Fibroblast of skin of abdomen (primary cell): ENCODE data around the gene UHRF1.
"Not testable (repeated sequence)": the region's sequence is repeated elsewhere in the genome, so short reads cannot be mapped to it uniquely, and the experiment has no call there.

Experiments used
- DNase-seq: peaks from one replicate; pipeline ENCODE4 v3.0.0-alpha.2; 2013

Gene UHRF1

GRCh38 chr19:4900879-4901278 lies 8.4 kb upstream of the UHRF1 start:
- DNase-seq = not testable (repeated sequence)

DNA sequence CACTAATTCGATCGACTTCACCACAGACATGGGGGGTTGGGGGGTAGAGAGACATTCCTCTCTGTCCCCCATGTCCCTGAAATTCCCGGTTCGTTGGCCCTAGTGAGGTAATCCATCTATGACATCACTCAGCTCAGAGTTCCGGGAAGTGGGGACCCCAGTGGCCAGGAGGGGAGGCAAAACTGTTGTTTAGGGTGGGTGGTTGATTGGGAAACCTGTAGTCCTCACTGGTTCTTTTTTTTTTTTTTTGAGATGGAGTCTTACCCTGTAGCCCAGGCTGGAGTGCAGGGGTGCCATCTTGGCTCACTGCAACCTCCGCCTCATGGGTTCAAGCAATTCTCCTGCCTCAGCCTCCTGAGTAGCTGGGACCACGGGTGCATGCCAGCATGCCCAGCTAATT lies 6.5 kb upstream of the UHRF1 start, which contains the start of gene ARRDC5:
TSS of gene ARRDC5 (minus strand) at position 101 of the 400 bp plus-strand sequence. CDS start at position 30, 71 bp downstream.
- no peak for DNase-seq

- no peak for DNase-seq
Measured at GRCh38 chr19:4904481-4904880, 4.8 kb upstream of the UHRF1 start.

GRCh38 chr19:4906963-4907362 lies 2.3 kb upstream of the UHRF1 start:
- no peak for DNase-seq

GRCh38 chr19:4908360-4908759 lies 941 bp upstream of the UHRF1 start:
- DNase-seq = no peak

GRCh38 chr19:4908781-4909155 lies 533 bp upstream of the UHRF1 start:
- DNase-seq = no peak

GRCh38 chr19:4909897-4910593 lies 744 bp downstream of the UHRF1 start:
- DNase-seq = peak; percentile 91

GRCh38 chr19:4910594-4911281 lies 1.4 kb downstream of the UHRF1 start:
- DNase-seq = peak; percentile 88

DNA sequence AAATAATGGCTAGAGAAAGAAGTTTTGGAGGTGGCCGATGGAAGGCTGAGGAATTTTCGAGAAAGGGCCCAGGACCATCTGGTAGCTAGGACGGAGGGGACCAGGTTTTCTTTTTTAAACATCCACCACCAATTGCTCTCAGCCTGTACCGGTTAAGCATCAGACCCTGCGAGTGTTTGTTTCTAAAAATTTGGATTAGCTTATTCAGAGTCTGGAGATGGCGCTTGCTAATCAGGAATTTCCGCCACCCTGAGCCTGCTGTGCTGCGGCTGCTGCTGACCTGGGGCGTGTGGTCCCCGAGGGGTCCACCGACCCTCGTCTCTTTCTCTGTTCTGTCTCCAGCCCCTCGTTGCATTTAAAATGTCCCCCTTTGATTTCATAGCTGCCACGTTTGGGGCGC lies 2.0 kb downstream of the UHRF1 start:
- DNase-seq = no peak

GRCh38 chr19:4911786-4912672 lies 2.7 kb downstream of the UHRF1 start:
- peak; percentile 100 for DNase-seq

GRCh38 chr19:4913996-4914735 lies 4.9 kb downstream of the UHRF1 start:
- no peak for DNase-seq

GRCh38 chr19:4914736-4915501 lies 5.6 kb downstream of the UHRF1 start:
- DNase-seq = peak; percentile 81

DNA sequence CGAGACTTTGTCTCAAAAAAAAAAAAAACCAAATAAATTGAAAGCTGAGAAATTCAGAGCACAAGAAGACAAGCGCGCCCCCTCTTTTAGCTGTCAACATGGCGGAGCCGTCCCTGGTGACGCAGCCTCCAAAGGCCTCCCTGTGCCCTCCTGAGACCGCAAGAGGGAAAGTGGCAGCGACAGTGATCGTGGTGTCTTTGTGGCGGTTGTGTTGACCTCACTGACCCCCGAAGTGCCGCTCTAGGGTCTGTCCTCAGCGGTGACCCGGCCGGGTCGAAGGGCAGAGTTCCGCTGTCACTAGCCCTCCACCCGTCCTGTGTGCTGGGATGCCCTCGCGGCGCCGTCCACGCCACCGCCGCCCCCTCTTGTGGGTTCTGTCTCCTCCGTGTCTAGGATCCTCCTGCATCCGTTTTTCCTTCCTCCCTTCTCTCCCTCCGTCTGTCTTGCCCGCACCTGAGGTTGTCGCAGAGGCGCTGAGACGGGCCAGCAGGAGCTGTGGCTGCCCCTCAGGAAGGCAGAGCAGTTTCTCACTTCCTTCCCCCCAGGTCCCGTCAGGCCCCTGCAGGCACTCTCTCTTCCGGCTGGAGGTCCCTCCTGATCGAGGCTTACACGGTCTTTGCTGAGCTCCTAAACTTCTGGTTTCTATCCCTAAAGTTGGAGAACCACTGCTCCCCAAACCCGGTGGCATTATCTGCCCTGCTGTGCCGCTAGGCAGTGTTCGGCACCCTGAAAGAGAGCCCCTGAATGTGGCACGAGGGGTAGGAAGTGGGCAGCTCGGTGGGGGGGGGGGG lies 7.2 kb downstream of the UHRF1 start:
- DNase-seq = no peak

DNA sequence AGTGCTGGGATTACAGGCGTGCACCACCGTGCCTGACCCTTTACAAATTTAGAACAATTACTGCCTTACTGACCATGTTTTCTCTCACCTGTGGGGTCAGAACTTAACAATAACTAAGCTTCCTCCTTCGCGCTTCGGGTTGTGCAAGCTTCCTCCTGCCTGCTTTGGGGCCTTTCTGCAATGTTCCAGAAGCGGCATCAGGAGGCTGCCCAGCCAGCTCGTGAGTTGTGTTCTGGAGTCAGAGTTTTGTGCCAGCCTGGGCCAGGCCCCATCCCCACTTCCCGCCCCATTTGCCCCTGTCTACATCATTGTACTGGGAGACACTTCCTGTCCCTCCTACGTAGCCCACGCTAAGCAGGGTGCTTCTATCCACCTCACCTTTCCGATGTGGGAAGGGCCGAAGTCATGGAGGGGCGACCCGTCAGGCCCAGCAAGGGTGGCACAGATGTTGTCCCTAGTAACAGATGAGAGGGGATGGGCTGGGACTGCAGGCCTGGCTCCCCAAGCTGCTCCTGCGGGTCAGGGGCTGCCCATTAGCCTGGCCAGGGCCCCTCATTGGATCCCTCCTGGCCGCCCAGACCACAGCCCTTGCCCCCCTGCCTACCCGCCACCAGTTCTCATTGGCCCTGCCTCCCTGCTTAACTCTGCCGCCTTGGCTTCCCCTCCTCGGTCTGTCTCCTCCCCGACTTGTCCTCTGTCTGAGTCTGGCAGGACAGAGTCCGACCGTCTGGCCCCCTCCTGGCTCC lies 13.4 kb downstream of the UHRF1 start:
- DNase-seq = no peak

DNA sequence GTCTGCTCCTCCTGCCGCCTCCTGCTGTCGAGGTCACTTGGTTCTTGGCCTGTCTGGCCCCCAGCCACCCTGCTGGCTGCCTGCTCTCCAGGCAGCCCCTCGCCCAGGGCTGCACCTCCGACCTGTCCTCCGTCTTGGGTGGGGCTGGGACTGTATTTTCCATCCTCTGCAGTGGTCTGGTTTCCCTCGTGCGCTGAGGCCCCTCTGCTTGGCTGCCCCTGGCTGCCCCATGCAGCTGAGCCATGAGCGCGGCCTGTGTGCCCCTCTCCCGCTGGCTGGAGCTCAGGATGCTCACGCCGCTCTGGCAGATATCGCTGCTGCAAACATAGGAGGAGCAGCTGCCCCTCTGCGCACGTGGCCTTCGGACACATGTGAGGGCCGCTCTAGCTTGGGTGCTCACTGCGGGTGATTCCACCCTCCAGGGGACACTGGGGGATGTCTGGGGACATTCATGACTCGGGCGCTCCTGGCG lies 14.0 kb downstream of the UHRF1 start:
- DNase-seq = no peak

- no peak for DNase-seq
Measured at GRCh38 chr19:4929186-4929585, 19.9 kb downstream of the UHRF1 start.

- no peak for DNase-seq
Measured at GRCh38 chr19:4930664-4931063, 21.4 kb downstream of the UHRF1 start.

DNA sequence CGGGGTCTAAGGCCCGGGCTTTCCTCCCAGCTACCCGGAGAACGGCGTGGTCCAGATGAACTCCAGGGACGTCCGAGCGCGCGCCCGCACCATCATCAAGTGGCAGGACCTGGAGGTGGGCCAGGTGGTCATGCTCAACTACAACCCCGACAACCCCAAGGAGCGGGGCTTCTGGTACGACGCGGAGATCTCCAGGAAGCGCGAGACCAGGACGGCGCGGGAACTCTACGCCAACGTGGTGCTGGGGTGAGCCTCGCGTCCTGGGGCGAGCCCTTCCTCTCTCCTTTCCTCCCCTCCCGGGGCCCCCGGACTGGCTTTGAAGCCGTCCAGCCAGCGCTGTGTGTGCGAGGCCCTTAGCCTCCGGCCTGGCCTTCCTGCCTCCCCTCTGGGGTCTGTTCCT lies 23.4 kb downstream of the UHRF1 start:
- DNase-seq = no peak

GRCh38 chr19:4933528-4933927 lies 24.2 kb downstream of the UHRF1 start:
- DNase-seq = no peak

DNA sequence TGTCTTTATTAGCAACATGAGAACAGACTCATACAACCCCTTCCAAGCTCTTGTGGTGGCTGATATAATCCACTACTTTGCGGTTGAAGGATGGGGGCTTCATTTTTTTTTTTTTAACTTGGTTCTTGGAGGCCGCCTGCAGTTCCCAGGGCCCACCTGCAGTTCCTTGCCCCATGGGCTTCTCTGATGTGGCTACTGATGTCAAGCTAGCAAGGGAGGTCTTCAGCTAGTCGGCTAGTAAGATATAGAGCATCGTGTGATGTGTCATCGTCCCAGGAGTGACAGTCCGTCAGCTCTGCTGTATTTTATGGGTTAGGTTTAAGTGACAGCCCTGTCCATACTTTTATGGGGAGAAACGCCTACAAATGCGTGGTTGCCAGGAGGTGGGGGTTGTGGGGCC lies 26.1 kb downstream of the UHRF1 start:
- no peak for DNase-seq
